ENCODE measurements around the gene CRIP2. TPM values are rescaled to one million over a fixed set of nuclear protein-coding genes. Genes with fewer than 3 reads are reported as not detected.

Gene CRIP2
- total RNA-seq, 1 experiment from 2014 or later: 152 TPM

GRCh38 chr14:105461903-105462302 lies 12.7 kb upstream of the CRIP2 start:
- DNase-seq (ENCODE audit: low read depth): no peak

GRCh38 chr14:105464501-105464900 lies 10.1 kb upstream of the CRIP2 start:
- no peak for DNase-seq (ENCODE audit: low read depth)

- DNase-seq (ENCODE audit: low read depth): peak; percentile 43
Measured at GRCh38 chr14:105465209-105466031, 9.2 kb upstream of the CRIP2 start.

- DNase-seq (ENCODE audit: low read depth): no peak
Measured at GRCh38 chr14:105466531-105467248, 7.9 kb upstream of the CRIP2 start.

- DNase-seq (ENCODE audit: low read depth): no peak
Measured at GRCh38 chr14:105467249-105467941, 7.2 kb upstream of the CRIP2 start.

GRCh38 chr14:105467942-105468471 lies 6.6 kb upstream of the CRIP2 start:
- DNase-seq (ENCODE audit: low read depth): no peak

- DNase-seq (ENCODE audit: low read depth): no peak
Measured at GRCh38 chr14:105468621-105469241, 5.9 kb upstream of the CRIP2 start.

GRCh38 chr14:105469456-105470349 lies 4.9 kb upstream of the CRIP2 start:
- DNase-seq (ENCODE audit: low read depth): no peak

- no peak for DNase-seq (ENCODE audit: low read depth)
Measured at GRCh38 chr14:105470350-105471296, 4.0 kb upstream of the CRIP2 start.

GRCh38 chr14:105471297-105471821 lies 3.3 kb upstream of the CRIP2 start:
- DNase-seq (ENCODE audit: low read depth): no peak

- DNase-seq (ENCODE audit: low read depth): no peak
Measured at GRCh38 chr14:105471823-105472485, 2.7 kb upstream of the CRIP2 start.

- peak; percentile 8 for DNase-seq (ENCODE audit: low read depth)
Measured at GRCh38 chr14:105472486-105472991, 2.1 kb upstream of the CRIP2 start.

GRCh38 chr14:105473033-105473676 lies 1.5 kb upstream of the CRIP2 start:
- DNase-seq (ENCODE audit: low read depth): no peak

GRCh38 chr14:105473677-105474482 lies 741 bp upstream of the CRIP2 start:
- DNase-seq (ENCODE audit: low read depth): peak; percentile 81

GRCh38 chr14:105475269-105476096 lies 862 bp downstream of the CRIP2 start:
- peak; percentile 55 for DNase-seq (ENCODE audit: low read depth)
